A673 (cell line): ENCODE results near the gene IQCH. TPM values are rescaled to one million over a fixed set of nuclear protein-coding genes. Genes with fewer than 3 reads are reported as not detected.

ENCODE experiments used
- BruUV-seq: library from RNA; stranded (reverse); fragments of 400-500 nt; replicated peaks from 2 replicates; lab custom pipeline; 2021; lab: Mats Ljungman, UMichigan
- CTCF ChIA-PET: fragments of 300-600 bp; sonication (Branson Sonifier 250); formaldehyde crosslinking; loops from one replicate; lab custom pipeline; 2022; ENCODE audit warnings: antibody characterized with exemption; lab: Charles Lee
- POLR2A ChIA-PET: fragments of 300-600 bp; sonication (Branson Sonifier 250); formaldehyde crosslinking; loops from one replicate; lab custom pipeline; 2022; ENCODE audit warnings: antibody characterized with exemption; ENCODE audit not compliant: low non-redundant PET; lab: Charles Lee
- DNase-seq: peaks from one replicate; pipeline ENCODE4 v3.0.0-alpha.2; 2015; ENCODE audit warnings: low spot score
- H3K27ac ChIP-seq: fragments of 200-600 bp; sonication (generic); 2 replicates; pipeline ENCODE4 v1.5.1; 2016; ENCODE audit warnings: mixed run types, low read depth, mild to moderate bottlenecking, mixed read lengths, antibody characterized with exemption, low read length; ENCODE audit not compliant: poor library complexity, severe bottlenecking
- H3K27me3 ChIP-seq: fragments of 200-600 bp; sonication (generic); replicated peaks from 2 replicates; pipeline ENCODE4 v1.6.1; 2017; ENCODE audit warnings: mixed run types, low read depth, mild to moderate bottlenecking, mixed read lengths, antibody characterized with exemption, low read length; ENCODE audit not compliant: insufficient read depth, poor library complexity
- H3K36me3 ChIP-seq: fragments of 200-600 bp; sonication (generic); 2 replicates; pipeline ENCODE4 v1.6.1; 2016; ENCODE audit warnings: mixed run types, mild to moderate bottlenecking, mixed read lengths, antibody characterized with exemption, low read length; ENCODE audit not compliant: insufficient read depth, poor library complexity, severe bottlenecking
- H3K4me1 ChIP-seq: fragments of 200-600 bp; sonication (generic); 2 replicates; pipeline ENCODE4 v1.6.1; 2017; ENCODE audit warnings: mixed run types, mild to moderate bottlenecking, mixed read lengths, antibody characterized with exemption, low read length; ENCODE audit not compliant: insufficient read depth, poor library complexity, severe bottlenecking
- H3K4me3 ChIP-seq: fragments of 200-600 bp; sonication (generic); 2 replicates; pipeline ENCODE4 v1.5.1; 2016; ENCODE audit warnings: low read depth, mixed run types, mild to moderate bottlenecking, mixed read lengths, low read length; ENCODE audit not compliant: poor library complexity, severe bottlenecking
- H3K9me3 ChIP-seq: fragments of 200-600 bp; sonication (generic); 2 replicates; pipeline ENCODE4 v1.6.1; 2016; ENCODE audit warnings: mixed run types, low read depth, mild to moderate bottlenecking, mixed read lengths, antibody characterized with exemption, low read length; ENCODE audit not compliant: poor library complexity, severe bottlenecking
- EZH2 ChIP-seq: fragments of 200-600 bp; sonication (generic); IDR thresholded peaks from 2 replicates; pipeline ENCODE4 v1.6.1; 2017; ENCODE audit warnings: borderline replicate concordance, low read depth, mild to moderate bottlenecking, mixed read lengths, antibody characterized with exemption, low read length; ENCODE audit not compliant: poor library complexity, severe bottlenecking
- intact Hi-C: fragments of 100-400 bp; cut with micrococcal nuclease; formaldehyde crosslinking; loops from one replicate; pipeline ENCODE4 v1.10.0; 2022; ENCODE audit not compliant: unreplicated experiment
- total RNA-seq: library from RNA; stranded (reverse); gene quantifications from 2 replicates; pipeline ENCODE4 v1.2.3, GENCODE V29; 2021
- TF ChIP-seq, protein P1 (sequence below): fragments of 300-800, 200-600 bp; sonication (generic); conservative IDR thresholded peaks from 2 replicates; pipeline ENCODE4 v1.5.1; 2017; ENCODE audit warnings: low read depth, mild to moderate bottlenecking, antibody characterized with exemption, low read length, moderate library complexity, mixed read lengths

Gene IQCH
- total RNA-seq, 1 experiment from 2014 or later = 1.7 TPM

DNA sequence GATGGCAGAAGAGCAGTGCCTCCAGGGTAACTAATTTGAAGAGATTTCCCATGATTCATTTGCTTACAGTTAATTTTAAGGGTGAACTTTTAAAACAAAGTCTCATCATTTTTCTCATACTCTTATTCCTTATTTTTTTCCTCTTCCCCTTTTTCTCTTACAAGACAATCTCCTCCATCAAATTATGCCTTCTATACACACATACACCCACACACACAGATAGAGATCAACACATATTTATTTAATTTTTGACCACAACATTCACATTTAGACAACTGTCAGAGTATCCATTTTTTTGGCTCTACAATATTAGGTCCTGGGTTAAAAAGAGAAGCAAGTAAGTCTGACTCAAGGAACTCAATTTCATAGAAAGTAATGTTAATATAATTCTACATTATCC lies 37.7 kb upstream of the IQCH start:
- no peak overlapping the region for H3K27ac ChIP-seq
- POLR2A ChIA-PET = no interaction called here
- TF ChIP-seq, protein P1, sequence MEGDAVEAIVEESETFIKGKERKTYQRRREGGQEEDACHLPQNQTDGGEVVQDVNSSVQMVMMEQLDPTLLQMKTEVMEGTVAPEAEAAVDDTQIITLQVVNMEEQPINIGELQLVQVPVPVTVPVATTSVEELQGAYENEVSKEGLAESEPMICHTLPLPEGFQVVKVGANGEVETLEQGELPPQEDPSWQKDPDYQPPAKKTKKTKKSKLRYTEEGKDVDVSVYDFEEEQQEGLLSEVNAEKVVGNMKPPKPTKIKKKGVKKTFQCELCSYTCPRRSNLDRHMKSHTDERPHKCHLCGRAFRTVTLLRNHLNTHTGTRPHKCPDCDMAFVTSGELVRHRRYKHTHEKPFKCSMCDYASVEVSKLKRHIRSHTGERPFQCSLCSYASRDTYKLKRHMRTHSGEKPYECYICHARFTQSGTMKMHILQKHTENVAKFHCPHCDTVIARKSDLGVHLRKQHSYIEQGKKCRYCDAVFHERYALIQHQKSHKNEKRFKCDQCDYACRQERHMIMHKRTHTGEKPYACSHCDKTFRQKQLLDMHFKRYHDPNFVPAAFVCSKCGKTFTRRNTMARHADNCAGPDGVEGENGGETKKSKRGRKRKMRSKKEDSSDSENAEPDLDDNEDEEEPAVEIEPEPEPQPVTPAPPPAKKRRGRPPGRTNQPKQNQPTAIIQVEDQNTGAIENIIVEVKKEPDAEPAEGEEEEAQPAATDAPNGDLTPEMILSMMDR = no peak
- no peak for TF ChIP-seq EZH2
- no peaks in the 10 kb centered on the region for H3K27me3 ChIP-seq
- no peaks in the 10 kb centered on the region for H3K9me3 ChIP-seq
- BruUV-seq = no TSS peak
- H3K4me1 ChIP-seq = no peaks in the 10 kb centered on the region
- H3K36me3 ChIP-seq = no peaks in the 10 kb centered on the region
- no peak overlapping the region for H3K4me3 ChIP-seq
- DNase-seq = no peak
- intact Hi-C loops = no loop called here
- CTCF ChIA-PET = no interaction called here

DNA sequence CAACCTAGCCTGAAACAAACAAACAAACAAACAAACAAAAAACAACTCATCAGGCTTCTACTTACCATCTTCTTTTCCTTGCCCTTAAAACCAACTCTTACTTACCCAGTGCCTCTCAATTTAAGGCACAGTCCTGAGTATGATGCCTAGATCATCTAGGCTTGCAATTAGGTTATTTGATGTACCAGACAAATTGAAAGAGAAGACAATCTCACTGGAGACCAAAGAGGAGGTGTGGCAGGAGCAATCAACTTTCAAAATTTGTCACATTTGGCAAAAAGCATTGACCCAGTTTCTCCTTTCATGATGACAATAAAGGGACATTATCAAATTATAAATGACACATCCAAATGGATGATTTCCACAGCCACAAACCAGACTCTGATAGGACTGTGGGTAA lies 36.2 kb upstream of the IQCH start:
- H3K27me3 ChIP-seq = no peaks in the 10 kb centered on the region
- H3K27ac ChIP-seq = no peak overlapping the region
- H3K9me3 ChIP-seq = no peaks in the 10 kb centered on the region
- TF ChIP-seq, protein P1 = no peak
- no peak for TF ChIP-seq EZH2
- no peaks in the 10 kb centered on the region for H3K4me1 ChIP-seq
- ChIA-PET CTCF (no interaction called here), POLR2A (no interaction called here)
- no peak for DNase-seq
- intact Hi-C loops = no loop called here
- no TSS peak for BruUV-seq
- H3K36me3 ChIP-seq = no peaks in the 10 kb centered on the region
- H3K4me3 ChIP-seq = no peak overlapping the region

DNA sequence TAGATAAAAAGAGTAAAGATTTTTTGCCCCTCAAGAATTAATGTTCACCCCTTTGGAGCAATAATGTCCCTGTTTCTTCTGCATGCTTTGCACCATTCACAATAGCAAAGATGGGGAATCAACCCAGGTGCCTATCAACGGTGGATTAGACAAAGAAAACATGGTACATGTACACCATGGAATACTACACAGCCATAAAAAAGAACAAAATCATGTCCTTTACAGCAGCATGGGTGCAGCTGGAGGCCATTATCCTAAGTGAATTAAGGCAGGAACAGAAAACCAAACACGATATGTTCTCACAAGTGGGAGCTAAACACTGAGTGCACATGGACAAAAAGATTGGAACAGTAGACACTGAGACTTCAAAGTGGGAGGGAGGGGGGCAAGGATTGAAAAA lies 35.3 kb upstream of the IQCH start:
- Histone ChIP-seq H3K4me3 (no peak overlapping the region), H3K27me3 (no peaks in the 10 kb centered on the region), H3K27ac (no peak overlapping the region), H3K4me1 (no peaks in the 10 kb centered on the region), H3K36me3 (no peaks in the 10 kb centered on the region), H3K9me3 (no peaks in the 10 kb centered on the region)
- BruUV-seq = no TSS peak
- intact Hi-C loops = no loop called here
- ChIA-PET POLR2A (no interaction called here), CTCF (no interaction called here)
- no peak for TF ChIP-seq EZH2
- TF ChIP-seq, protein P1 = no peak
- DNase-seq = no peak
